GM23248 (cell line): ENCODE measurements around the gene TELO2. TPM values are rescaled to one million over a fixed set of nuclear protein-coding genes. Genes with fewer than 3 reads are reported as not detected.

Experiments
- DNase-seq: peaks from one replicate; pipeline ENCODE4 v3.0.0-alpha.2; 2015
- H2AFZ ChIP-seq: fragments of 200-600 bp; sonication (generic); 2 replicates; pipeline ENCODE4 v1.6.1; 2016; ENCODE audit warnings: antibody characterized with exemption
- H3F3A ChIP-seq: fragments of 200-600 bp; sonication (generic); 2 replicates; pipeline ENCODE4 v1.6.1; 2016; ENCODE audit warnings: mild to moderate bottlenecking, antibody characterized with exemption, mixed run types; ENCODE audit not compliant: insufficient read depth
- H3K27ac ChIP-seq: fragments of 200-600 bp; sonication (generic); 2 replicates; pipeline ENCODE4 v1.5.1; 2016; ENCODE audit warnings: mild to moderate bottlenecking
- H3K27me3 ChIP-seq: fragments of 200-600 bp; sonication (generic); replicated peaks from 2 replicates; pipeline ENCODE4 v1.6.1; 2016; ENCODE audit warnings: mild to moderate bottlenecking; ENCODE audit not compliant: insufficient read depth
- H3K36me3 ChIP-seq: fragments of 200-600 bp; sonication (generic); 2 replicates; pipeline ENCODE4 v1.6.1; 2016; ENCODE audit warnings: low read depth, mild to moderate bottlenecking
- H3K4me1 ChIP-seq: fragments of 200-600 bp; sonication (generic); 2 replicates; pipeline ENCODE4 v1.6.1; 2016; ENCODE audit warnings: mild to moderate bottlenecking; ENCODE audit not compliant: insufficient read depth
- H3K4me2 ChIP-seq: fragments of 200-600 bp; sonication (generic); one replicate; pipeline ENCODE4 v1.6.1; 2016; ENCODE audit warnings: mild to moderate bottlenecking; ENCODE audit not compliant: unreplicated experiment
- H3K4me3 ChIP-seq: fragments of 200-600 bp; sonication (generic); 2 replicates; pipeline ENCODE4 v1.5.1; 2016; ENCODE audit warnings: mild to moderate bottlenecking
- H3K79me2 ChIP-seq: fragments of 200-600 bp; sonication (generic); 2 replicates; pipeline ENCODE4 v1.6.1; 2016; ENCODE audit warnings: mild to moderate bottlenecking; ENCODE audit not compliant: insufficient read depth
- H3K9ac ChIP-seq: fragments of 200-600 bp; sonication (generic); 2 replicates; pipeline ENCODE4 v1.6.1; 2016; ENCODE audit warnings: mild to moderate bottlenecking
- H3K9me2 ChIP-seq: fragments of 200-600 bp; sonication (generic); 2 replicates; pipeline ENCODE4 v1.6.1; 2016; ENCODE audit warnings: mixed run types, mild to moderate bottlenecking, moderate library complexity; ENCODE audit not compliant: insufficient read depth
- H3K9me3 ChIP-seq: fragments of 200-600 bp; sonication (generic); one replicate; pipeline ENCODE4 v1.6.1; 2017; ENCODE audit warnings: low read depth
- H4K20me1 ChIP-seq: fragments of 200-600 bp; sonication (generic); 2 replicates; pipeline ENCODE4 v1.6.0; 2016; ENCODE audit not compliant: insufficient read depth
- EZH2 ChIP-seq: fragments of 200-600 bp; sonication (generic); IDR thresholded peaks from 2 replicates; pipeline ENCODE4 v1.6.1; 2018; ENCODE audit warnings: antibody characterized with exemption, mild to moderate bottlenecking; ENCODE audit not compliant: insufficient read depth, poor library complexity, severe bottlenecking
- EZH2phosphoT487 ChIP-seq: fragments of 200-600 bp; sonication (generic); IDR thresholded peaks from 2 replicates; pipeline ENCODE4 v1.6.1; 2018; ENCODE audit warnings: antibody characterized with exemption, moderate library complexity, mild to moderate bottlenecking, low read depth; ENCODE audit not compliant: insufficient read depth
- WGBS, 2 experiments: methylation state at CpG; one replicate each; pipeline ENCODE4 v1.1.6; 2015 to 2017; ENCODE audit warnings: low lambda C conversion rate in 2 of 2, low coverage in 1 of 2; ENCODE audit errors: missing lambda C conversion rate in 2 of 2; 5-methylcytosine and 5-hydroxymethylcytosine counted together
- in situ Hi-C: fragments of 300-500 bp; cut with MboI; formaldehyde crosslinking; loops from 2 replicates; pipeline ENCODE4 v1.15.0; 2020
- polyA plus RNA-seq: library from polyadenylated mRNA; unstranded; fragments of >200 nt; fragmentation: Nextera tagmentation; extraction: Ambion mirVana; gene quantifications from 2 replicates; pipeline ENCODE4 v1.2.1, GENCODE V29; 2016
- total RNA-seq: library from RNA; depleted of rRNA; stranded (reverse); fragments of >200 nt; shearing (Covaris generic); gene quantifications from 2 replicates; pipeline ENCODE4 v1.2.3, GENCODE V29; 2014

Gene TELO2
- total and polyA plus RNA-seq, 2 experiments from 2014 or later, result 29.3 to 30.5 TPM

GRCh38 chr16:1481906-1482835 lies 11.0 kb upstream of the TELO2 start:
- Histone ChIP-seq H3K36me3 (no peaks in the 10 kb centered on the region), H3K27me3 (no peaks in the 10 kb centered on the region), H3F3A (no peaks in the 10 kb centered on the region), H3K27ac (no peak overlapping the region), H3K4me2 (no peak overlapping the region), H3K4me1 (no peaks in the 10 kb centered on the region), H4K20me1 (no peaks in the 10 kb centered on the region), H3K9ac (no peak overlapping the region), H3K9me2 (no peaks in the 10 kb centered on the region), H2AFZ (no peak overlapping the region), H3K79me2 (no peaks in the 10 kb centered on the region), H3K9me3 (no peaks in the 10 kb centered on the region), H3K4me3 (no peak overlapping the region)
- DNase-seq, result peak; percentile 22
- no peak for TF ChIP-seq EZH2
- no peak for TF ChIP-seq EZH2phosphoT487
- 73 to 76% methylated on average over 28 of the region's 28 CpGs for WGBS, 2 experiments
- in situ Hi-C loops, result no loop called here

- Histone ChIP-seq H3F3A (no peaks in the 10 kb centered on the region), H3K27ac (no peak overlapping the region), H3K9me2 (no peaks in the 10 kb centered on the region), H2AFZ (no peak overlapping the region), H3K9ac (no peak overlapping the region), H3K36me3 (no peaks in the 10 kb centered on the region), H3K79me2 (no peaks in the 10 kb centered on the region), H3K4me1 (no peaks in the 10 kb centered on the region), H3K4me3 (no peak overlapping the region), H4K20me1 (no peaks in the 10 kb centered on the region), H3K27me3 (no peaks in the 10 kb centered on the region), H3K9me3 (no peaks in the 10 kb centered on the region), H3K4me2 (no peak overlapping the region)
- in situ Hi-C loops, result no loop called here
- TF ChIP-seq EZH2 (no peak), EZH2phosphoT487 (no peak)
- no peak for DNase-seq
- 82 to 83% methylated on average over 38 to 40 of the region's 40 CpGs for WGBS, 2 experiments
These were observed 7.2 kb upstream of the TELO2 start for GRCh38 chr16:1485847-1486496.

- DNase-seq, result no peak
- H3K79me2 ChIP-seq, result no peaks in the 10 kb centered on the region
- no peak overlapping the region for H3K4me2 ChIP-seq
- H3K9me3 ChIP-seq, result no peaks in the 10 kb centered on the region
- H3K27ac ChIP-seq, result no peak overlapping the region
- H3K4me3 ChIP-seq, result no peak overlapping the region
- no peaks in the 10 kb centered on the region for H3K36me3 ChIP-seq
- no peaks in the 10 kb centered on the region for H3K4me1 ChIP-seq
- no peaks in the 10 kb centered on the region for H4K20me1 ChIP-seq
- H2AFZ ChIP-seq, result no peak overlapping the region
- no peaks in the 10 kb centered on the region for H3K9me2 ChIP-seq
- 64 to 71% methylated on average over 32 to 33 of the region's 33 CpGs for WGBS, 2 experiments
- H3K9ac ChIP-seq, result no peak overlapping the region
- in situ Hi-C loops, result no loop called here
- no peaks in the 10 kb centered on the region for H3K27me3 ChIP-seq
- TF ChIP-seq EZH2phosphoT487 (no peak), EZH2 (no peak)
- no peaks in the 10 kb centered on the region for H3F3A ChIP-seq
These were observed 6.4 kb upstream of the TELO2 start for GRCh38 chr16:1486551-1487390.

GRCh38 chr16:1487395-1488053 lies 5.6 kb upstream of the TELO2 start:
- Histone ChIP-seq H3K27ac (no peak overlapping the region), H3F3A (no peaks in the 10 kb centered on the region), H3K4me1 (0 out of 2 replicates have a peak, but pooled peaks cover under 1% of the 10 kb centered on the region), H3K27me3 (no peaks in the 10 kb centered on the region), H3K9me2 (no peaks in the 10 kb centered on the region), H3K4me3 (no peak overlapping the region), H3K36me3 (no peaks in the 10 kb centered on the region), H3K9me3 (no peaks in the 10 kb centered on the region), H4K20me1 (no peaks in the 10 kb centered on the region), H3K4me2 (no peak overlapping the region), H2AFZ (no peak overlapping the region), H3K9ac (no peak overlapping the region), H3K79me2 (no peaks in the 10 kb centered on the region)
- TF ChIP-seq EZH2phosphoT487, result no peak
- TF ChIP-seq EZH2, result no peak
- WGBS, 2 experiments, result 83 to 88% methylated on average over 27 to 36 of the region's 39 CpGs
- in situ Hi-C loops, result no loop called here
- no peak for DNase-seq
